Measurements from ENCODE around the gene FRMD3.

Gene FRMD3

DNA sequence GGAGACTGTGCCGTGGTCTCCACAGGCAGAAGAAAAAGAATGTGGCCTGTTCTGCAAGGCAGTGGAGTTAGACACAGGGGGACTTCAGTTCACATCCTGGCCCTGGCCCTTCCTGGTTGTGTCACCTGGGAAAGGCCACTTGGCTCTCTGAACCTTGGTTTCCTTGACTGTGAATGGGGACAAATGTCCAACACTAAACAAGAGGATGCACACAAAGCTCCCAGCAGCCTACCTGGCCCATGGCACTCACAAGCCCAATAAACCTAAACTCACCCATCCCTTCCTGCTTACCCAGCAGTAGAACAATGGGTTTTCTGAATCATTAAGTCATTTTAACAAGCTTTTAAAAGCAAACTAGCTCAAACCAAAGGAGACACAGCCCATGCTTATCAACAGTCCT, 103.9 kb downstream of the FRMD3 start:
- in situ Hi-C loops (cut with MboI; ENCODE audit: low sequenced_read_pairs) = no loop called here

DNA sequence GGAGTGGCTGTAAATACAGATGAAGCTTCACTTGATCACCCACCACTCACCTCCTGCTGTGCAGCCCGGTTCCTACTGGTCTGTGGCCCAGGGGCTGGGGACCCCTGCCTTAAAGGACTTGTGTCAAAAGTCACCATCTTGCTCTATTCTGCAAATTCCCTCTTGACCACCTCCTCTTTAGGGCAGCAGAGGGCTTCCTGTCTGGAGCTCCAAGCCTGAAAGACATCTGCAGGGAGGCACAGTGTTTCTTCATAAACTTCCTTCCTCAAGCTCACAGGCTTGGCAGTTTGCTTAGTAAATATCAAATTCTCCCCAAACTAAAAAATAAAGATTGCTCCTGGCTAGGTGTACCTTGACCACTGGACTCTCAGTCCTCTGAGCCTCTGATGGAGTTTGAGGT, 104.4 kb downstream of the FRMD3 start:
- in situ Hi-C loops (cut with MboI; ENCODE audit: low sequenced_read_pairs) = no loop called here

DNA sequence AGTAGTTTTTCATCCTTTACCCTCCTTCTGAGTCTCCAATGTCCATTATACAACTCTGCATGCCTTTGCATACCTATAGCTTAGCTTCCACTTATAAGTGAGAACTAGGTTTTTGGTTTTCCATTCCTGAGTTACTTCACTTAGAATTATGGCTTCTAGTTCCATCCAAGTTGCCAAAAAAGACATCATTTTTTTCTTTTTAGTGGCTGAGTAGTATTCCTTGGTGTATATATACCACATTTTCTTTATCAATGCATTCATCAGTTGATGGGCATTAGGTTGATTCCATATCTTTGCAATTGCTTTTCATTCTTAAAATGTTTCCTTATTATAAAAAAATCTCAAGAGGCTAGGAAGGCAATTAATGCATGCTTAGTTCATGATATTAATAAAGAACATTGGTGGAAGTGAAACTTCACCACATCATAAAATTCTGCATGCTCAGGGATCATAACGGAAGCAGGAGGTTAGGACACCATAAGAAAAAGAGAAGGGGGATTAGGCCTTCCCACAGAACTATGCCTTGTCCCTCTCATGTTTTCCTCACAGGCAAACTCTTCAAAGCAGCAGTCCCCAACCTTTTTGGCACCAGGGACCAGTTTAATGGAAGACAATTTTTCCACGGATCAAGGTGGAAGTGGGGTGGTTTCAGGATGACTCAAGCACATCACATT, 105.2 kb downstream of the FRMD3 start:
- in situ Hi-C loops (cut with MboI; ENCODE audit: low sequenced_read_pairs) = no loop called here

- in situ Hi-C loops (cut with MboI; ENCODE audit: low sequenced_read_pairs) = no loop called here
These were observed 106.0 kb downstream of the FRMD3 start for GRCh38 chr9:83432104-83432627.

DNA sequence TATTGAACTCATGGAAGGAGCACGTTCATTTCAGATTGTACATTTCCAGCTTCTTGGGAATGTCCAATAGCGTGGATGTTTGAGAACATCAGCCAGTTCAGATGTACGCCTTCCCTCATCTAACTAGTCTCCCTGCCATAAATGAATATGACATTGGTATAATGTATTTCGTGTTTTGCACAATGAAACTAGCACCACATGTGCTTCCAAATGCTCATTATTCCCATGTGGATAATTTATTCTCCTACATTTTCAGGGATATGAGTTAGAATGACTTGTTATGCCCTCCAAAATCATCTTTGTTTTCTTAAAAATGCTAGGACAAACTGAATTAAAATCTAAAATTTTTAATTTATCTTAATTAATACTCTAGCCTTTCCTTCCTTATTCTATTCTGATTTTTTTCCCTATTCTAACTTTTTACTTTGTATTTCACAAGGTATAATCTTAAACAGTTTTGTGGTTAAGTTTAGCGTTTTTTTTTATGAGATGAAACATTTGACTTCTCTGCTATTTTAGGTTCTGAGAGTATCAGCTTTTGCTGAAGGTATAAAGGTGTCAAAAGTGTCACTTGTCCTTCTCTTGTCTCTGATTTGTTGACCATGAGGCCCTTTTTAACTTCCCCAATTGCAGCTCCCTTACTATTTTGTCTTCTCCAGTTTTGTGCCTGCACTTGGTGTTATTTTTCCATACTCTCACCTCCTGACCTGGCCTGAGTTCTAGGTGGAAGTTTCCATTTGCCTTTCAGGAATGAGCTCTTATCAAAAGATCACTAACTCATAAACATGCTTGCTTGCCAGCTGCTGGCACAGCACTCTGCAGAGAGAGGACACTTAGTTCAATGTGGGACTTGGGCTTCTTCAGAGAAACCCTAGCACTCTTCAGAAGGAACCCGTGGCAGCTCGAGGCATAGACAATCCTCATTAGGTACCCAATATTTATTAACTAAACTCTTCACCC, 106.8 kb downstream of the FRMD3 start:
- in situ Hi-C loops (cut with MboI; ENCODE audit: low sequenced_read_pairs) = no loop called here

DNA sequence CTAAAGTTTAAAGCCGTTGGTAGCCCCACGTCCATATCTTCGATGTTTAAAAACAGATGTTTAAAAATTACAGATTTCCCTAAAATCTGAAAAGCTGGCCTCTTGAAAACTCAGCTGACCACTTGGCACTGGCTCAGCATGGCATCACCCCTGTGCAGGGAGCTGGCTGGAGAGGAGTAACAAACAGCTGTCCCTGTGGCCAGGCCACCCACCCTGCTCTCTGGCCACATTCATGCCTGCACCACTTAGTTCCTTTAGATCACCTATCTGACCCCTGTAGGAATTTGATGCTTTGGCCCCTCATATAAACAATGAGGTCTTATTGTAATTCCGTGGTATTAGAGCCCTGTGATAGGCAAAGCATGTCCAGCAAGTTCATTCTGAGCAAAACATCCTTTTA, 107.5 kb downstream of the FRMD3 start:
- in situ Hi-C loops (cut with MboI; ENCODE audit: low sequenced_read_pairs) = no loop called here

- in situ Hi-C loops (cut with MboI; ENCODE audit: low sequenced_read_pairs) = no loop called here
These were observed 109.0 kb downstream of the FRMD3 start for GRCh38 chr9:83429229-83429628.

DNA sequence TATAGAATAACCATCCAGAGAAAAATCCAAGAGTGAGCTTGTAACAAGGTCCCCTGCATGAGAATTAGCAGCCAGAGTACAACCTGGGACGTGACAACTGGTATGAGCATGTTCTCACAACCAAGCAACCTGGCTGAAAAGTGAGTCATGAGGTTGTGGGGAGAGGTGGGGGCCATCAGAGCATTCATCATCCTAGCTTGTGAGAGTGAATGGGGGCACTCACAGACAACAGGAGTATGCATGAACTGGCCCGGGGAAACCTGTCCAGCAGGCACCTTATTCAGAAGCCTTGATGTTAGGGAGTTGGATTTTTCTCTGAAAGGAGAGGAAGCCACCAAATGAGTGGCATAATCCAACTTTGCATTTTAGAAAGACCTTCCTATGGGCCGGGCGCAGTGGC, 113.0 kb downstream of the FRMD3 start:
- in situ Hi-C loops (cut with MboI; ENCODE audit: low sequenced_read_pairs) = no loop called here

DNA sequence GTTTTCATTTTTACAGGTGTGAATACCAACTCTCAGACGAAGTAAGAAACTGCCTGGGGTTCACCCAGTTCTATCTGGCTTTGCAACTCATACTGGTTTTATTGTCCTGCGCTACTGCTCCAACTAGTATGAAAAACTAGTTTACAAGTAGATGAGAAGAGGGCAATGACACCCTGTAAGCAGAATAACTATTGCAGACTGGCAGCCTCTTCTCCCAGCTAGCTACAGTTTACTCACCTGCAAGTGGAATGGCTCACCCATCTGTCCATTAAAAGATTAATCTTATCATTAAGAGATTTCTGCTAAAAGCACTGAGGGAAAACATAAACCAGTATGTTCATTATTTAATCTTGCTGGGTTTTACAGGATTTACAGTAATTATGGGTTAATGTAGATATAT, 113.4 kb downstream of the FRMD3 start:
- in situ Hi-C loops (cut with MboI; ENCODE audit: low sequenced_read_pairs) = no loop called here

GRCh38 chr9:83423815-83424707, 114.1 kb downstream of the FRMD3 start:
- in situ Hi-C loops (cut with MboI; ENCODE audit: low sequenced_read_pairs) = no loop called here

- in situ Hi-C loops (cut with MboI; ENCODE audit: low sequenced_read_pairs) = no loop called here
These were observed 115.7 kb downstream of the FRMD3 start for GRCh38 chr9:83422527-83422926.

DNA sequence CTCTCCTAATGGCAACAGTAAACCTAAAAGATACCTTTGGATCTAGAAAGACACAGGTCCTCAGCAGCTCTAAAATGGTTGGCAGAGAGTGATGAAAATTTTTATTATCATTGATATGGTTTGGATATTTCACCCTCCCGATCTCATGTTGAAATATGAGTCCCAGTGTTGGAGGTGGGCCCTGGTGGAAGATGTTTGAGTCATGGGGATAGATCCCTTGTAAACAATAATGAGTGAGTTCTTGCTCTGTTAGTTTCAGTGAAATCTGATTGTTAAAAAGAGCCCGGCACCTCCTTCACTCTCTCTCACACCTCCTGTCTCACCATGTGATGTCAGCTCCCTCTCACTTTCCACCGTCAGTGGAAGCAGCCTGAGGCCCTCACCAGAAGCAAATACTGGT, 117.7 kb downstream of the FRMD3 start:
- in situ Hi-C loops (cut with MboI; ENCODE audit: low sequenced_read_pairs) = no loop called here

- in situ Hi-C loops (cut with MboI; ENCODE audit: low sequenced_read_pairs) = no loop called here
These were observed 118.2 kb downstream of the FRMD3 start for GRCh38 chr9:83419961-83420360.

- in situ Hi-C loops (cut with MboI; ENCODE audit: low sequenced_read_pairs) = no loop called here
These were observed 119.9 kb downstream of the FRMD3 start for GRCh38 chr9:83418283-83418682.

DNA sequence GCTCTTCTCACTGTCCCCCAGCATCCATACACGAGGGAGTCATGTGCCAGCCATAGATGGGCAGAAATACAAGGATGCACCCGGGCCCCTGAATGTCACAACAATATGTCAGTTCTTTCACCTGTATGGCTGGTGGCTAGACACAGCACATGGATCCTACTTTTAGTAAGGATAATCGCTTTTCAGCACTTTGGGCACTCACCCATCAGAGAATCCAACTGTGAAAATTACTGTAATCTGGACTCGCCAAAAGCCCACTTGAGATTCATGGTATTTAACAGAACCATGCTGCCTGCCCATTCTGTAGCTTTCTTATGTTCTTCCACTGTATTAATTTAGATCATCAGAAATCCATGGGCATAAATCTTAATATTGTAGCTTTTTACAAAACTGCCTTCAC, 124.8 kb downstream of the FRMD3 start:
- in situ Hi-C loops (cut with MboI; ENCODE audit: low sequenced_read_pairs) = no loop called here

DNA sequence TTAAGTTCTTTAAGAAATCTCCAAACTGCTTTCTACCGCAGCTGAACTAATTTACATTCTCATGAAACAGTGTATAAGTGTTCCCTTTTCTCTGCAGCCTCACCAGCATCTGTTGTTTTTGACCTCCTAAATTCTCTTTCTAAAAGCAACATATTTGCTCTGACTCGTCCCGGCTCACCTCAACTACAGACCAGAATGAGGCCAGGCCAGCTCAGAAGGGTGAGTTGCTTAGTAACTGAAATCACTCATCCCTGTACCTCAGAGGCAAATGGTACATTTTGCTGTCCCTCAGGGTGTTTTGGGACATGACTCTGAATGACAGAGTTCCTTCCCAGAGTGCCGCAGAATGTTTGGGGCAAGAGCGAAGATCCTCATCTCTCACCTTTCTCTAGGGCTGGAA, 127.5 kb downstream of the FRMD3 start:
- in situ Hi-C loops (cut with MboI; ENCODE audit: low sequenced_read_pairs) = no loop called here

DNA sequence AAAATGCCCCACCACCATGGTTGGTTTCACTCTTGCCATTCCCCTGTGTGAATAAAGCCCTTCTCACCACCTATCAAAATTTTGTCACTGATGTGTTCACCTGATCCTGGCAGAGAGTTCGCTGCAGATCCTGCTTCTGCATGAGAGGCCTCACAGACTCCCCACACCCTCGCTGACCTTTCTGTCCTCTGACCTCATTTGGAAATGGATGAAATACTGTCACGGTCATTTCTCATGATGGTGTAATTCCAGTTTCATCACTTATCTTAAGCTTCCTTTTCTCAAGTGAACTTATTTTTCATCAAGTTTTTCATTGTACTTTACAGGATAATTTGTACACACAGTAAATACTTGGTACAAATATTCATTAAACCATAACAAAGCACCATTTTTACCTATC, 131.3 kb downstream of the FRMD3 start:
- in situ Hi-C loops (cut with MboI; ENCODE audit: low sequenced_read_pairs) = no loop called here

- in situ Hi-C loops (cut with MboI; ENCODE audit: low sequenced_read_pairs) = no loop called here
These were observed 132.4 kb downstream of the FRMD3 start for GRCh38 chr9:83405759-83406158.

GRCh38 chr9:83403527-83404238, 134.5 kb downstream of the FRMD3 start:
- in situ Hi-C loops (cut with MboI; ENCODE audit: low sequenced_read_pairs) = no loop called here

DNA sequence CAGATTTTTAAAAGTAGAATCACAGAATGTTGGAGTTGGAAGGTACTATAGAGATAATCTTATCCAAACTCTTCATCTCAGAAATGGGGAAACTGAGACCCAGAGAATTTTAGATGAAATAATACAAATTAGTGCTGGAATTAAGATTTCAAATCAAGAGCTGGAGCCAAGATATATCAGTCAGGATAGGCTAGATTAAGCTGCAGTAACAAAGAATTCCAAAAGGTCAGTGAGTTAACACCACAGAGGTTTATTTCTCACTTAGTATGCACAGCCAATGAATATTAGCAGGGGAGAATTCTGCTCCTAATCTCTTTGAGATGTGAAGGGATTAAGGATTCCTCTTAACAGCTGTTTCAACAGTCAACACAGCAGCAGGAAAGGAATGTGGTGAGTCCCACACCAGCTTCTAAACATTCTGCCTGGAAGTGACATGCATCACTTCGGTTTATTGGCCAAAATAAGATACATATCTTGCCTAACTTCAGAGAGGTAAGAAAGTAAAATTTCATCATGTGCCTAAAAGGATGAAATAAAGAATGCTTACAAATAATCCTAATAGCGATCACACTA, 136.8 kb downstream of the FRMD3 start:
- in situ Hi-C loops (cut with MboI; ENCODE audit: low sequenced_read_pairs) = no loop called here

Measured in hTERT RPE-1 (cell line).